T-cell (primary cell): ENCODE measurements around the gene TBC1D22A. TPM values are rescaled to one million over a fixed set of nuclear protein-coding genes. Genes with fewer than 3 reads are reported as not detected.
"Not testable (repeated sequence)": the region's sequence is repeated elsewhere in the genome, so short reads cannot be mapped to it uniquely, and the experiment has no call there.

Experiments used
- ATAC-seq, 4 experiments: fragments of 200-7000 bp in 3 of 4; fragments of 150-1000 bp in 1 of 4; cut with Tn5 transposase; replicated peaks in 1 of 4; 1 replicate in 3 of 4; 2 replicates in 1 of 4; pipeline ENCODE4 v1.10.0; 2021; ENCODE audit warnings: moderate library complexity in 3 of 4, mild to moderate bottlenecking in 2 of 4, moderate number of reproducible peaks in 1 of 4
- CTCF ChIA-PET, 2 donors: fragments of 300-600 bp; sonication (Branson Sonifier 250); formaldehyde crosslinking; loops; one replicate each; lab custom pipeline; 2022; ENCODE audit warnings: antibody characterized with exemption in 2 of 2; lab: Charles Lee
- POLR2A ChIA-PET, 2 donors: fragments of 300-600 bp; sonication (Branson Sonifier 250); formaldehyde crosslinking; loops; one replicate each; lab custom pipeline; 2022; ENCODE audit warnings: antibody characterized with exemption in 2 of 2; lab: Charles Lee
- DNase-seq, 35 experiments: peaks; one replicate each; pipeline versions ENCODE4 v3.0.0 to v3.0.0-alpha.2; 2013 to 2023
- H3K27ac ChIP-seq: one replicate; pipeline ENCODE4 v1.5.1; 2013; ENCODE audit warnings: low read length
- H3K27me3 ChIP-seq, 2 experiments: replicated peaks in 1 of 2; 1 replicate in 1 of 2; 2 replicates in 1 of 2; pipeline versions ENCODE4 v1.6.1 to v1.7.0; 2013; ENCODE audit warnings: low read length in 1 of 2, mixed read lengths in 1 of 2; ENCODE audit not compliant: control insufficient read depth in 2 of 2, insufficient read depth in 2 of 2; ENCODE audit errors: extremely low read depth in 1 of 2
- H3K36me3 ChIP-seq, 2 donors: 1 replicate in 1 of 2; 2 replicates in 1 of 2; pipeline versions ENCODE4 v1.6.1 to v1.7.0; 2013; ENCODE audit warnings: low read length in 1 of 2; ENCODE audit not compliant: control insufficient read depth in 2 of 2, insufficient read depth in 1 of 2; ENCODE audit errors: extremely low read depth in 1 of 2
- H3K4me1 ChIP-seq, 2 experiments: 1 replicate in 1 of 2; 2 replicates in 1 of 2; pipeline versions ENCODE4 v1.6.1 to v1.7.0; 2013; ENCODE audit warnings: low read length in 2 of 2, mixed read lengths in 1 of 2; ENCODE audit not compliant: insufficient read depth in 2 of 2, control insufficient read depth in 1 of 2; ENCODE audit errors: extremely low read depth in 1 of 2
- H3K4me3 ChIP-seq, 2 donors: 1 replicate in 1 of 2; 2 replicates in 1 of 2; pipeline versions ENCODE4 v1.5.1 to v1.7.0; 2013; ENCODE audit warnings: mild to moderate bottlenecking in 2 of 2, low read length in 1 of 2, moderate library complexity in 1 of 2; ENCODE audit not compliant: control insufficient read depth in 1 of 2; ENCODE audit errors: extremely low read depth in 1 of 2
- H3K9me3 ChIP-seq: 2 replicates; pipeline ENCODE4 v1.7.0; 2013
- H3K27ac Mint-ChIP-seq, 2 donors: one replicate each; pipeline ENCODE4 v1.8.0; 2020 to 2021; ENCODE audit warnings: mild to moderate bottlenecking in 2 of 2, mixed read lengths in 2 of 2
- H3K27me3 Mint-ChIP-seq, 2 donors: one replicate each; pipeline ENCODE4 v1.8.0; 2021 to 2022; ENCODE audit warnings: mixed read lengths in 2 of 2
- H3K36me3 Mint-ChIP-seq: one replicate; pipeline ENCODE4 v1.8.0; 2021; ENCODE audit warnings: mixed read lengths
- H3K4me1 Mint-ChIP-seq, 3 donors: one replicate each; pipeline ENCODE4 v1.8.0; 2020 to 2022; ENCODE audit warnings: mixed read lengths in 3 of 3, mild to moderate bottlenecking in 1 of 3
- H3K4me3 Mint-ChIP-seq, 3 donors: one replicate each; pipeline ENCODE4 v1.8.0; 2020 to 2022; ENCODE audit warnings: mild to moderate bottlenecking in 3 of 3, mixed read lengths in 3 of 3, moderate library complexity in 3 of 3
- H3K9me3 Mint-ChIP-seq, 3 donors: one replicate each; pipeline ENCODE4 v1.8.0; 2020 to 2022; ENCODE audit warnings: mixed read lengths in 3 of 3
- WGBS: methylation state at CpG from one replicate; pipeline ENCODE4 v1.1.5; 2013; ENCODE audit warnings: missing lambda C conversion rate; ENCODE audit not compliant: insufficient coverage; 5-methylcytosine and 5-hydroxymethylcytosine counted together
- total RNA-seq, 35 experiments: library from RNA in 6 of 35; stranded (reverse) in 6 of 35; fragments of 120-200 nt in 1 of 35; gene quantifications; one replicate each; pipeline versions ENCODE4 v1.2.1 to v1.2.4 and lab custom pipeline; 2013 to 2026

TBC1D22A gene
- total RNA-seq, 5 donors from 2014 or later (not counting 1 experiment from before 2014, with no cell fraction given) = 38.3 to 67.8 (median 57.7) TPM

DNA sequence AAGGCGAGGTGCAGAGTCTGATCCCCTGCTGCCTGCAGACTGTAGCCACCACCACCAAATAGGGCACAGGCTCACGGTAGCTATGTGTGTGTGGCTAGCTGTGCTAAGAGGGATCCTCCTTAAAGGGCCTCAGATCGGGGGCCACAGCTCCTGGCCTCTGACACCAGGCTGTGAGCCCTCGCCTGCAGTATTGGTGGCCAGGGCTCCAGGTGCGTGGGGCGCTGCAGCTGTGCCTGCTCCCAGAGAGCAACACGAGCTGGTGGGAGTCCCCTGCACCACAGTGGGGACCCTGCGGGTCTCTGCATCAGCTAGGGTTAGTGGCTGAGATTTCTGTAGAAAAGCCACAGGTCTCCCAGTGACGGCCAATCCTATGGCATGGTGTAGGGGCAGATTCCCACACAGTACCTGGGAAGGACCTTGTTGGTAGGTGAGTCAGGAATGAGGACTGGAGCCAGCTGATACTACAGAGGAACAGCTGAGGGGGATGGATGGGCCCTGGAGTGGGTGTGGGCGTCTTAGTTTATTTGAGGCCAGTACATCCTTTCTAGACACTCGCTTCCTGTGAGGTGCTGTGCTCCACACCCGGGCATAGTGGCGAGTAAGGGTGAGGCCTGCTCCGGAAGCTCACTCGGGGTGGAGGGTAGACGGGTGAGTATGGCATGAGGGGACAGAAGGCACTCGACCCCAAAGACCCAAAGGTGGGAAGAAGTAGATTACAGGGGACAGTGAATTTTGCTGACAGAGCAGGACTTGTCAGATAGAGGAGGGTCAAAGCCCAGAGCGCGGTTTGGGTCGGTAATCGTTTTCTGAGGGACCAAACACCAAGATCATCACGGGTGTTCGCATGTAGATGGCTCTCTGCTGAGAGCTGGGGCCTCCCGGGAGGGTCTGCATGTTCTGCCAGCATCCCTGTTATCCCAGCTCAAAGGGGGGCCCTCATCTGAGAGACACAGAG, 212.5 kb downstream of the TBC1D22A start:
- no peak overlapping the region for H3K4me3 Mint-ChIP-seq
- ATAC-seq = no peak
- Histone ChIP-seq H3K4me1 (no peaks in the 10 kb centered on the region), H3K27me3 (no peaks in the 10 kb centered on the region), H3K9me3 (no peaks in the 10 kb centered on the region), H3K27ac (no peak overlapping the region), H3K36me3 (peaks cover 4 to 37% of the 10 kb centered on the region in 2 donors), H3K4me3 (no peak overlapping the region)
- no peak for DNase-seq
- H3K36me3 Mint-ChIP-seq = peaks cover 54% of the 10 kb centered on the region
- H3K4me1 Mint-ChIP-seq = peaks cover 0 to 13% (median 6%) of the 10 kb centered on the region in 3 donors
- POLR2A ChIA-PET = interaction anchor here in 1 of 2 donors (0.6 kb wide), 1 partner anchor 35 kb away, joined by 3 read pairs; no protein-coding TSS in a partner anchor
- CTCF ChIA-PET = no interaction called here
- WGBS = 90% methylated on average over 19 of the region's 24 CpGs
- H3K27me3 Mint-ChIP-seq = no peaks in the 10 kb centered on the region
- peak overlapping the region in 1 of 2 donors; percentile 36 for H3K27ac Mint-ChIP-seq
- no peaks in the 10 kb centered on the region for H3K9me3 Mint-ChIP-seq

DNA sequence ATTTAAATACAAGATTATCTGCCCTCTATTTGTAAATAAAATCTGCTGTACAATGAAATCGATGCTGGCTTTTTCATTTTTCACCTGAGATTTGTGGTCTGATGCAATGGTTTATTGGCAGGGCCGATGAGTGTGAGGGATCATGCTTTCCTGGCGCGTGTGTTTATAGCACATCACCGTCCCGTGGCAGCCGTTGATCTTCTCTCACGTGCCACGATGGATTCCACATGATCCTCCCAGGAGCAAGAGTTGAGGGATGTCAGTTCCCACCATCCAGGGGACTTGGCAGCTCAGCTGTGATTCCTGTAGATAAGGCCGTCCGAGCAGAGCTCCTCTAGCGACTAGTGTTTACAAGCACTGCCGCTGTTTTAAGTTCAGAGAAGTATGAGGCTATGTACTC, 213.7 kb downstream of the TBC1D22A start:
- H3K36me3 ChIP-seq = peaks cover 4 to 33% of the 10 kb centered on the region in 2 donors
- ChIA-PET POLR2A (no interaction called here), CTCF (no interaction called here)
- DNase-seq (no peak), ATAC-seq (no peak)
- Mint-ChIP-seq H3K9me3 (no peaks in the 10 kb centered on the region), H3K4me1 (peaks cover 0 to 7% (median 0%) of the 10 kb centered on the region in 3 donors), H3K27me3 (no peaks in the 10 kb centered on the region), H3K4me3 (no peak overlapping the region), H3K36me3 (peaks cover 54% of the 10 kb centered on the region), H3K27ac (no peak overlapping the region)
- no peaks in the 10 kb centered on the region for H3K4me1 ChIP-seq
- no peak overlapping the region for H3K4me3 ChIP-seq
- no peaks in the 10 kb centered on the region for H3K27me3 ChIP-seq
- H3K27ac ChIP-seq = no peak overlapping the region
- no peaks in the 10 kb centered on the region for H3K9me3 ChIP-seq
- 98% methylated on average over 6 of the region's 13 CpGs for WGBS

DNA sequence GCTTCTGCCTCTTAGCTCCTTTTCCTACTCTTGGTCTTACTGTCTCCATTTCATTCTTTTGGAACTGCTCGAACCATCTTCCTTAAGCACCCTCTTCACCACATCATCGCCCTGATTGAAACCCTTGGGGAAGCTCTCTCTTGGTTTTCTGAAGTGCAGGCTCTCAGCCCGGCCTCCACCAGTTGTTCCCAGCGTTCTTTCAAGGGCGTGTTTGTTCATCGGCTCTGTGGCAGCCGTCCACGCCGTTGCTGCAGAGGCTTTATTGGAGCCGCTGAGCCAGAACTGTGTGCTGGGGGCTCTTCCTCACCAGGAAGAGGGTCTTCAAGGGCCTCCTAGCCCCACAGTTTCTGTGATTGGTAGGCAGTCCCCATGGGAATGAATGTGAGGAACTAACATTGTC, 214.1 kb downstream of the TBC1D22A start:
- Histone ChIP-seq H3K27me3 (no peaks in the 10 kb centered on the region), H3K36me3 (peaks cover 4 to 33% of the 10 kb centered on the region in 2 donors), H3K4me1 (no peaks in the 10 kb centered on the region), H3K27ac (no peak overlapping the region), H3K4me3 (no peak overlapping the region), H3K9me3 (no peaks in the 10 kb centered on the region)
- peaks cover 0 to 10% (median 4%) of the 10 kb centered on the region in 3 donors for H3K4me1 Mint-ChIP-seq
- no peak overlapping the region for H3K4me3 Mint-ChIP-seq
- H3K27ac Mint-ChIP-seq = no peak overlapping the region
- ChIA-PET POLR2A (no interaction called here), CTCF (interaction anchor here in 1 of 2 donors (0.6 kb wide), 1 partner anchor 1225 kb away, joined by 6 read pairs; no protein-coding TSS in a partner anchor)
- H3K9me3 Mint-ChIP-seq = no peaks in the 10 kb centered on the region
- no peaks in the 10 kb centered on the region for H3K27me3 Mint-ChIP-seq
- ATAC-seq (no peak), DNase-seq (no peak)
- peaks cover 57% of the 10 kb centered on the region for H3K36me3 Mint-ChIP-seq
- 98% methylated on average over 7 of the region's 10 CpGs for WGBS

DNA sequence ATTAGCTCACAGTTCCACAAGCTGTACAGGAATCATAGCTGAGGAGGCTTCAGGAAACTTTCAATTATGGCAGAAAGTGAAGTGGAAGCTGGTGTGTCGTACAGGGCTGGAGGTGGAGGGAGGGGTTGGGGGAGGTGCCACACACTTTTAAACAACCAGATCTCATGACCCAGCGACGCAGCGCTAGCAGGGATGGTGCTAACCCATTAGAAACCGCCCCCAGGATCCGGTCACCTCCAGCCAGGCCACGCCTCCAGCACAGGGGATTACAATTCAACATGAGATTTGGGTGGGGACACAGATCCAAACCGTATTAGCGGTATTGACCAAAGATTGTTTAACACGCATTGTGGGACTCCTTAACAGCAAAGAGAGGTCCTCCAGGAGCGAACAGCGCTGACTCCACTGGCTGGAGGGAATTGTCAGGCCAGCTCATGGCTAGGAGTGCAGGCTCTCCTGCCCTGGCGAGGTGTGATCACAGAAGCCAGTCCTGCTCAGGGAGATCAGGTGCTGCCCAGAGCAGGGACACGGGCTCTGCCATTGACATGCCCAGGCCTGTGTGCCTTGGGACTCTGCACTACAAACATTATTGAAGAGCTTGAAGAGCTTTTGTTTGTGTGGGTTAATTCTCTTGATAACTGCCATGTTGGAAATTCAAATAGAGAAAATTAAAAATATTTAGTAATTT, 215.3 kb downstream of the TBC1D22A start:
- H3K36me3 ChIP-seq = peaks cover 7 to 33% of the 10 kb centered on the region in 2 donors
- peaks cover 3 to 12% (median 6%) of the 10 kb centered on the region in 3 donors for H3K4me1 Mint-ChIP-seq
- ChIA-PET CTCF (no interaction called here), POLR2A (interaction anchor here in 1 of 2 donors (0.6 kb wide), 1 partner anchor 81 kb away, joined by 3 read pairs; no protein-coding TSS in a partner anchor)
- H3K4me3 ChIP-seq = no peak overlapping the region
- H3K4me1 ChIP-seq = no peaks in the 10 kb centered on the region
- H3K4me3 Mint-ChIP-seq = no peak overlapping the region
- H3K27me3 Mint-ChIP-seq = no peaks in the 10 kb centered on the region
- no peaks in the 10 kb centered on the region for H3K9me3 Mint-ChIP-seq
- ATAC-seq = no peak
- no peaks in the 10 kb centered on the region for H3K9me3 ChIP-seq
- H3K27ac Mint-ChIP-seq = no peak overlapping the region
- H3K27me3 ChIP-seq = no peaks in the 10 kb centered on the region
- DNase-seq = no peak
- WGBS = 99% methylated on average over 10 of the region's 14 CpGs
- peaks cover 55% of the 10 kb centered on the region for H3K36me3 Mint-ChIP-seq
- H3K27ac ChIP-seq = no peak overlapping the region

DNA sequence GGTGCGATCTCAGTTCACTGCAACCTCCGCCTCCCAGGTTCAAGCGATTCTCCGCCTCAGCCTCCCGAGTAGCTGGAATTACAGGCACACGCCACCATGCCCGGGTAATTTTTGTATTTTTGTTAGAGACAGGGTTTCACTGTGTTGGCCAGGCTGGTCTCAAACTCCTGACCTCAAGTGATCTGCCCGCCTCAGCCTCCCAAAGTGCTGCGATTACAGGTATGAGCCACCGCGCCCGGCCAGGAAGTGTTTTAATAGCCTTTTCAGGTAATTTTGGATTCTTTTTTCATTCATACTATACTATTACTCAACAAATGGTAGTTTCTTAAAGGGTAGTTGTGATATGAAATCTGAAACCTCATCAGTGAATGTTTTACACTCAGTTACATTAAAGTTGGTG, 216.2 kb downstream of the TBC1D22A start:
- H3K27ac ChIP-seq, H3K27me3 Mint-ChIP-seq, H3K9me3 Mint-ChIP-seq, H3K27me3 ChIP-seq, H3K4me3 ChIP-seq, ATAC-seq, DNase-seq, H3K4me3 Mint-ChIP-seq, H3K27ac Mint-ChIP-seq, H3K4me1 ChIP-seq, H3K9me3 ChIP-seq: not testable (repeated sequence)
- peaks cover 55% of the 10 kb centered on the region for H3K36me3 Mint-ChIP-seq
- WGBS = 100% methylated on average over 6 of the region's 12 CpGs
- peaks cover 7 to 33% of the 10 kb centered on the region in 2 donors for H3K36me3 ChIP-seq
- ChIA-PET POLR2A (interaction anchor here in 1 of 2 donors (0.5 kb wide), 1 partner anchor 11 kb away, joined by 3 read pairs; no protein-coding TSS in a partner anchor), CTCF (interaction anchor here in 1 of 2 donors (0.7 kb wide), 1 partner anchor 95 kb away, joined by 3 read pairs; no protein-coding TSS in a partner anchor)
- H3K4me1 Mint-ChIP-seq = peaks cover 3 to 12% (median 6%) of the 10 kb centered on the region in 3 donors

DNA sequence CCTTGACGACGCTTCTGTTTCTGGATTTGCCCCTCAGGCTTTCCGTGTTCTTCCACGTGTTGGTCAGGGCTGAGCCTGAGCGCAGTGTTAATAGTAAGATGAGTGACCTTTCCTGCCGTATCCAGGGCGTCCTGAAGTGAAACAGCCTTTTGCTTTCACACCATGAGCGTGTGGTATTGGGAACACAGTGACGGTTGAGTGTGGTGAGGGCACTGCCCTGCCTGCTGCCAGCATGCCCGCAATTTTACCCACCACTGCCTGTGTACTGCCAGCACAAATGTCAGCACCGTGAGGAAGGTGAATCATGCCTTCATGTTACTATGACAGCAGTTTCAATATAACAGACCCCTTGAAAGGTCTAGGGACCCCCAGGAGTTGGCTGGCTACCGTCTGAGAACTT, 217.1 kb downstream of the TBC1D22A start:
- Histone ChIP-seq H3K4me3 (no peak overlapping the region), H3K36me3 (peaks cover 2 to 27% of the 10 kb centered on the region in 2 donors), H3K27me3 (no peaks in the 10 kb centered on the region), H3K27ac (no peak overlapping the region), H3K9me3 (no peaks in the 10 kb centered on the region), H3K4me1 (no peaks in the 10 kb centered on the region)
- 95% methylated on average over 11 of the region's 12 CpGs for WGBS
- ChIA-PET POLR2A (no interaction called here), CTCF (no interaction called here)
- H3K4me1 Mint-ChIP-seq = peaks cover 5 to 12% (median 6%) of the 10 kb centered on the region in 3 donors
- no peak for DNase-seq
- no peaks in the 10 kb centered on the region for H3K9me3 Mint-ChIP-seq
- no peak for ATAC-seq
- H3K4me3 Mint-ChIP-seq = no peak overlapping the region
- H3K27me3 Mint-ChIP-seq = no peaks in the 10 kb centered on the region
- H3K36me3 Mint-ChIP-seq = peaks cover 57% of the 10 kb centered on the region
- H3K27ac Mint-ChIP-seq = no peak overlapping the region
